Measurements from ENCODE around the gene FAM234B. TPM values are rescaled to one million over a fixed set of nuclear protein-coding genes. Genes with fewer than 3 reads are reported as not detected.
A peak's percentile ranks its signal among the peaks of the same experiment; 100 is the strongest.

The FAM234B gene
- total RNA-seq, 1 donor, result 3.3 TPM

GRCh38 chr12:13004361-13004760, 39.8 kb upstream of the FAM234B start:
- DNase-seq (ENCODE audit: low read depth), result peak; percentile 48

GRCh38 chr12:13004986-13005385, 39.2 kb upstream of the FAM234B start:
- TF ChIP-seq CTCF (IDR thresholded peaks at IDR 0.05; ENCODE audit: insufficient read depth, low read length), result no peak
- DNase-seq (ENCODE audit: low read depth), result no peak
- H3K4me3 ChIP-seq (ENCODE audit: low read depth, low read length), result no peak overlapping the region

More at GRCh38 chr12:13004361-13004760, 39.8 kb upstream of the FAM234B start:
- no peak for TF ChIP-seq CTCF (IDR thresholded peaks at IDR 0.05; ENCODE audit: insufficient read depth, low read length)
- H3K4me3 ChIP-seq (ENCODE audit: low read depth, low read length), result no peak overlapping the region

- DNase-seq (ENCODE audit: low read depth), result no peak
- H3K4me3 ChIP-seq (ENCODE audit: low read depth, low read length), result no peak overlapping the region
- TF ChIP-seq CTCF (IDR thresholded peaks at IDR 0.05; ENCODE audit: insufficient read depth, low read length), result no peak
Measured at GRCh38 chr12:13005649-13006048, 38.5 kb upstream of the FAM234B start.

DNA sequence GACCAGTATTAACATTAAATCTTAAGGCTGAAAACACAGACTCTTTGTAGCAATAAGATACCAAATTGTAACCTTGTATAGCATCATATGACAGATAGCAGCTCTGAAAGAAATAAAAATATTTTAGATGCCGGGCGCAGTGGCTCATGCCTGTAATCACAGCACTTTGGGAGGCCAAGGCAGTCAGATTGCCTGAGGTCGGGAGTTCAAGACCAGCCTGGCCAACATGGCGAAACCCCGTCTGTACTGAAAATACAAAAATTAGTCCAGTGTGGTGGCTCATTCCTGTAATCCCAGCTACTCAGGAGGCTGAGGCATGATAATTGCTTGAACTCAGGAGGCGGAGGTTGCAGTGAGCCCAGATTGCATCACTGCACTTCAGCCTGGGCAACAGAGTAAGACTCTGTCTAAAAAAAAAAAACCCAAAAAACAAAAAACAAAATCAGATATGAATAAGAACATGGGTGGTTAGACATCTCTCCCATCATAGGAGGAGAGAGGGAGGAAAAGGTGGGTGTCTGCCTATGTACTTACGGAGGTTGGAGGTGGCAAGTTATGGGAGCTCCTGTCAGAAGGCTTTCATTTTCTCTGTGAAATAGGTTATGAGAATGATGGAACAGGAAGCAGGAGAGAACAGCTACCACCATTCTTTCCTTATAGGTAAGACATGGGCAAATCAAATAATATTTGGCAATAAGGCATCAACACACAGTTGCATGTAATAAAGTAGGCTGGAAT, 36.5 kb upstream of the FAM234B start:
- H3K4me3 ChIP-seq (ENCODE audit: low read depth, low read length), result no peak overlapping the region
- TF ChIP-seq CTCF (IDR thresholded peaks at IDR 0.05; ENCODE audit: insufficient read depth, low read length), result no peak
- DNase-seq (ENCODE audit: low read depth), result no peak

DNA sequence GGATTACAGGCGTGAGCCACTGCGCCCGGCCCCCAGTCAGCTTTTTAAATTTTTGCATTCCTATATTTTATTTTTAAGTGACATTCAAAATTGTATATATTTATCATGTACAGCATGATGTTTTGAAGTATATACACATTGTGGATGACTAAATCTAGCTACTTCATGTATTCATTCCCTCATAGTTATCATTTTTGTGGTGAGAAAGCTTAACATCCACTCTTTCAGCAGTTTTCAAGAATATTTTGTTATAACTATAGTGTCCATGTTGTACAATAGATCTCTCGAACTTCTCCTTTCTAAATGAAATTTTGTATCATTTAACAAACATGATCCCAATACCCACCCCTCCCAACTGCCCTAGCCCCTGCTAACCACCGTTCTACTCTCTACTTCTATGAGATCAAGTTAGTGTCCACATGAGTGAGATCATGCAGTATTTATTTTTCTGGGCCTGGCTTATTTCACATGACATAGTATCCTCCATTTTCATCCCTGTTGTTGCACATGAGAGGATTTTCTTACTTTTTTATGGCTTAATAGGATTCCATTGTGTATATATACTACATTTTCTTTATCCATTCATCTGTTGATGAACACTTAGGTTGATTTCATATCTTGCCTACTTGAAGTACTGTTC, 35.3 kb upstream of the FAM234B start:
- no peak for DNase-seq (ENCODE audit: low read depth)
- no peak for TF ChIP-seq CTCF (IDR thresholded peaks at IDR 0.05; ENCODE audit: insufficient read depth, low read length)
- H3K4me3 ChIP-seq (ENCODE audit: low read depth, low read length), result no peak overlapping the region

DNA sequence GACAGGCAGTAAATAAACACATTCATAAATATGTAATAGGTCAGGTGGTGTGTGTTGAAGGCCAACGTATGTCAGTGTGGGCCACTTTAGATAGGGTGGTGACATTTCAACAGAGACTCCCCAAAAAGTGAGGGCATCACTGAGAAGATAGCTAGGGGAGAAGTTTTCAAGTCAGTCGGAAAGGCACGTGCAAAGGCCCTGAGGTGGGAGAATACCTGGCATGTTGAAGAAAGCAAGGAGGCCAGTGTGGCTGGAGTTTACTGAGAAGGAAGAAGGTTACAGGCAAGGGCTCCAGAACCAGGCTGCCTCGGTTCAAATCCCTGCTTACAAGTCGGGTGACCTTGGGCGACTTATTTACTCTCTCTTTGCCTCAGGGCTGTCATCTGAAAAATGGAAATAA, 33.1 kb upstream of the FAM234B start:
- TF ChIP-seq CTCF (IDR thresholded peaks at IDR 0.05; ENCODE audit: insufficient read depth, low read length), result no peak
- H3K4me3 ChIP-seq (ENCODE audit: low read depth, low read length), result no peak overlapping the region
- no peak for DNase-seq (ENCODE audit: low read depth)
